GM12878 (cell line): ENCODE results near the gene TOP2B. TPM values are rescaled to one million over a fixed set of nuclear protein-coding genes. Genes with fewer than 3 reads are reported as not detected.

Experiments used
- ATAC-seq: fragments of 200-7000 bp; cut with Tn5 transposase; 3 replicates; pipeline ENCODE4 v1.9.1; 2020; ENCODE audit warnings: mild to moderate bottlenecking, moderate library complexity
- BruUV-seq: library from RNA; stranded (reverse); fragments of 400-500 nt; replicated peaks from 2 replicates; lab custom pipeline; 2021; lab: Mats Ljungman, UMichigan
- CTCF ChIA-PET: fragments of 300-600 bp; sonication (Branson Sonifier 250); formaldehyde crosslinking; extraction: SDS; loops from one replicate; lab custom pipeline; 2021; ENCODE audit warnings: inconsistent platforms; lab: Yijun Ruan, JAX
- POLR2A ChIA-PET: fragments of 350-600 bp; formaldehyde crosslinking; extraction: SDS; loops from one replicate; lab custom pipeline; 2021; ENCODE audit warnings: inconsistent platforms; lab: Charles Lee
- RAD21 ChIA-PET: fragments of 300-600 bp; sonication (Branson Sonifier 250); formaldehyde crosslinking; loops from one replicate; lab custom pipeline; 2023; ENCODE audit warnings: antibody characterized with exemption; ENCODE audit not compliant: unreplicated experiment; lab: Charles Lee
- SMC1A ChIA-PET: fragments of 300-600 bp; sonication (Branson Sonifier 250); formaldehyde crosslinking; loops from one replicate; lab custom pipeline; 2023; ENCODE audit not compliant: unreplicated experiment, uncharacterized antibody; lab: Charles Lee
- DNase-seq: peaks from one replicate; pipeline ENCODE4 v3.0.0-alpha.2; 2011; ENCODE audit warnings: low read depth, low spot score
- FAIRE-seq: peaks from 3 replicates; lab custom pipeline; 2011; peaks lifted over from hg19 to GRCh38; lab: Jason Lieb, UNC
- H2AFZ ChIP-seq: 2 replicates; pipeline ENCODE4 v1.6.0; 2011; ENCODE audit warnings: low read depth, low read length, control low read depth; ENCODE audit not compliant: control insufficient read depth
- H3K27ac ChIP-seq: 2 replicates; pipeline ENCODE4 v1.5.1; 2011; ENCODE audit warnings: control low read depth; ENCODE audit not compliant: control insufficient read depth, insufficient read depth
- H3K27me3 ChIP-seq, 2 experiments: replicated peaks in 1 of 2; 2 replicates each; pipeline versions ENCODE4 v1.6.0 to v1.6.1; 2011; ENCODE audit warnings: low read length in 1 of 2; ENCODE audit not compliant: control insufficient read depth in 2 of 2, insufficient read depth in 2 of 2
- H3K36me3 ChIP-seq, 2 experiments: 2 replicates each; pipeline ENCODE4 v1.5.1; 2011; ENCODE audit warnings: low read length in 1 of 2; ENCODE audit not compliant: control insufficient read depth in 2 of 2, insufficient read depth in 2 of 2
- H3K4me1 ChIP-seq: 2 replicates; pipeline ENCODE4 v1.6.1; 2011; ENCODE audit warnings: mild to moderate bottlenecking, low read length, moderate library complexity, mixed read lengths; ENCODE audit not compliant: control insufficient read depth, insufficient read depth
- H3K4me2 ChIP-seq: 2 replicates; pipeline ENCODE4 v1.6.0; 2011; ENCODE audit warnings: control low read depth; ENCODE audit not compliant: control insufficient read depth, insufficient read depth
- H3K4me3 ChIP-seq: fragments of 200-600 bp; sonication (generic); 2 replicates; pipeline ENCODE4 v1.5.1; 2016
- H3K79me2 ChIP-seq: 2 replicates; pipeline ENCODE4 v1.6.0; 2011; ENCODE audit warnings: low read length; ENCODE audit not compliant: control insufficient read depth, insufficient read depth
- H3K9ac ChIP-seq: 2 replicates; pipeline ENCODE4 v1.8.0; 2011; ENCODE audit warnings: low read length, control low read depth, mixed read lengths; ENCODE audit not compliant: control insufficient read depth, insufficient read depth
- H3K9me3 ChIP-seq: replicated peaks from 3 replicates; pipeline ENCODE4 v1.5.1; 2011; ENCODE audit warnings: mild to moderate bottlenecking, low read length; ENCODE audit not compliant: control insufficient read depth, insufficient read depth
- H4K20me1 ChIP-seq: 2 replicates; pipeline ENCODE4 v1.6.0; 2011; ENCODE audit not compliant: control insufficient read depth, insufficient read depth
- ASH2L ChIP-seq: fragments of 300-600, 200-600 bp; sonication (generic); IDR thresholded peaks from 2 replicates; pipeline ENCODE4 v1.6.1; 2017; ENCODE audit warnings: low read depth, mild to moderate bottlenecking, borderline replicate concordance
- CBX3 ChIP-seq: fragments of 200-600 bp; sonication (generic); IDR thresholded peaks from 2 replicates; pipeline ENCODE4 v1.6.1; 2016; ENCODE audit warnings: low read depth, borderline replicate concordance
- DPF2 ChIP-seq: fragments of 450-650 bp; IDR thresholded peaks from 2 replicates; pipeline ENCODE4 v1.6.1; 2017; ENCODE audit warnings: mild to moderate bottlenecking
- IRF3 ChIP-seq: fragments of 450-650 bp; IDR thresholded peaks from 2 replicates; pipeline ENCODE4 v1.6.1; 2014; ENCODE audit warnings: mild to moderate bottlenecking
- MTA2 ChIP-seq: fragments of 450-650 bp; IDR thresholded peaks from 2 replicates; pipeline ENCODE4 v1.6.1; 2016; ENCODE audit warnings: low read depth, mild to moderate bottlenecking, moderate library complexity
- NR2F1 ChIP-seq: fragments of 450-650 bp; conservative IDR thresholded peaks from 2 replicates; pipeline ENCODE4 v1.6.1; 2017; ENCODE audit warnings: mild to moderate bottlenecking
- PKNOX1 ChIP-seq: fragments of 450-650 bp; IDR thresholded peaks from 2 replicates; pipeline ENCODE4 v1.6.1; 2016; ENCODE audit warnings: mild to moderate bottlenecking
- POLR2A ChIP-seq: IDR thresholded peaks from 2 replicates; pipeline ENCODE4 v1.6.1; 2011; ENCODE audit warnings: low read depth, mild to moderate bottlenecking, low read length
- RAD21 ChIP-seq: IDR thresholded peaks from 2 replicates; pipeline ENCODE4 v1.6.1; 2011; ENCODE audit warnings: mild to moderate bottlenecking, low read depth, low read length, moderate library complexity; ENCODE audit not compliant: insufficient read depth
- RB1 ChIP-seq: fragments of 450-650 bp; formaldehyde crosslinking; IDR thresholded peaks from 2 replicates; pipeline ENCODE4 v1.6.1; 2017; ENCODE audit warnings: mild to moderate bottlenecking, borderline replicate concordance
- SIN3A ChIP-seq: IDR thresholded peaks from 2 replicates; pipeline ENCODE4 v1.6.1; 2012; ENCODE audit warnings: low read depth, low read length, improper control_type of control experiment
- USF2 ChIP-seq: IDR thresholded peaks from 2 replicates; pipeline ENCODE4 v1.6.1; 2011; ENCODE audit warnings: low read depth, low read length, improper control_type of control experiment, borderline replicate concordance
- ZBTB11 ChIP-seq: fragments of 450-650 bp; formaldehyde crosslinking; IDR thresholded peaks from 2 replicates; pipeline ENCODE4 v1.5.0; 2022; ENCODE audit warnings: mild to moderate bottlenecking, missing genetic modification characterization
- ZNF592 ChIP-seq: fragments of 450-650 bp; IDR thresholded peaks from 2 replicates; pipeline ENCODE4 v1.6.1; 2017; ENCODE audit warnings: mild to moderate bottlenecking, moderate library complexity
- ZSCAN29 ChIP-seq: fragments of 450-650 bp; IDR thresholded peaks from 2 replicates; pipeline ENCODE4 v1.6.1; 2017; ENCODE audit warnings: mild to moderate bottlenecking, moderate library complexity
- in situ Hi-C: fragments of 300-500 bp; cut with MboI; formaldehyde crosslinking; loops from 9 replicates; pipeline ENCODE4 v1.14.3; 2018; ENCODE audit warnings: mixed read lengths
- intact Hi-C: fragments of 100-400 bp; cut with micrococcal nuclease; formaldehyde crosslinking; loops from one replicate; pipeline ENCODE4 v1.14.2; 2022; ENCODE audit not compliant: unreplicated experiment
- polyA plus RNA-seq, 11 experiments: library from polyadenylated mRNA; depleted of rRNA in 4 of 11; unstranded in 6 of 11; stranded (reverse) in 5 of 11; fragments of >200 nt; fragmentation: Nextera tagmentation in 4 of 11; fragmentation: Illumina TruSeq in 1 of 11; extraction: Ambion mirVana in 4 of 11; extraction: Trizol in 1 of 11; gene quantifications; 1 replicate in 1 of 11; 2 replicates in 10 of 11; pipeline versions ENCODE4 v1.2.1 to v1.2.3, GENCODE V29; 2011 to 2016; ENCODE audit warnings: inconsistent platforms in 2 of 11, missing spikeins in 2 of 11, low read depth in 1 of 11
- total RNA-seq, 4 experiments: library from RNA; depleted of rRNA in 3 of 4; stranded (reverse); fragments of >200 nt in 3 of 4; fragmentation: Illumina TruSeq in 1 of 4; extraction: Trizol in 1 of 4; gene quantifications; 2 replicates each; pipeline versions ENCODE4 v1.2.1 to v1.2.3, GENCODE V29; 2013 to 2021

The TOP2B gene
- total and polyA plus RNA-seq, 10 of the 15 experiments (the other 5 are each of a cell fraction or from before 2014, with no cell fraction given), result 28.6 to 134 (median 83.4) TPM

- TF ChIP-seq PKNOX1 (no peak), CBX3 (no peak), NR2F1 (no peak), ASH2L (no peak), IRF3 (no peak)
Measured at GRCh38 chr3:25620493-25620892, 44.2 kb downstream of the TOP2B start (continued).

- in situ Hi-C loops, result no loop called here
- CTCF ChIA-PET, result no interaction called here
- TF ChIP-seq RB1 (no peak), ZBTB11 (no peak), POLR2A (no peak), USF2 (no peak), ZNF592 (no peak), SIN3A (no peak), DPF2 (no peak), ZSCAN29 (no peak), RAD21 (no peak), MTA2 (no peak)
Measured at GRCh38 chr3:25619382-25619781, 45.3 kb downstream of the TOP2B start.

More at GRCh38 chr3:25619382-25619781, 45.3 kb downstream of the TOP2B start:
- no peak for FAIRE-seq
- no peaks in the 10 kb centered on the region for H4K20me1 ChIP-seq
- RAD21 ChIA-PET, result no interaction called here
- intact Hi-C loops, result no loop called here
- no peak overlapping the region for H2AFZ ChIP-seq
- no peak overlapping the region for H3K4me2 ChIP-seq
- no peak overlapping the region for H3K27ac ChIP-seq
- POLR2A ChIA-PET, result no interaction called here
- H3K4me1 ChIP-seq, result no peaks in the 10 kb centered on the region
- no peak overlapping the region for H3K9ac ChIP-seq
- no peaks in the 10 kb centered on the region for H3K27me3 ChIP-seq
- H3K4me3 ChIP-seq, result no peak overlapping the region
- no peak for DNase-seq
- H3K36me3 ChIP-seq, result peaks cover 0 to 5% of the 10 kb centered on the region in 2 experiments; a peak in 3 of 4 replicates
- no peaks in the 10 kb centered on the region for H3K79me2 ChIP-seq
- no TSS peak for BruUV-seq
- SMC1A ChIA-PET, result no interaction called here
- H3K9me3 ChIP-seq, result no peaks in the 10 kb centered on the region
- no peak for ATAC-seq
